Uterus (tissue), 2 donors: ENCODE results near the gene GALR1.

Experiments
- CTCF ChIP-seq, 4 experiments: fragments of 200-600 bp in 2 of 4; fragments of 450-650 bp in 2 of 4; sonication (generic) in 2 of 4; IDR thresholded peaks; one replicate each; pipeline ENCODE4 v1.5.1; 2016 to 2019; ENCODE audit warnings: antibody characterized with exemption in 4 of 4, mild to moderate bottlenecking in 2 of 4, moderate library complexity in 1 of 4
- POLR2A ChIP-seq, 2 donors: fragments of 450-650 bp; IDR thresholded peaks; one replicate each; pipeline ENCODE4 v1.6.1; 2016; ENCODE audit warnings: antibody characterized with exemption in 2 of 2, mild to moderate bottlenecking in 1 of 2, moderate library complexity in 1 of 2

GRCh38 chr18:77298172-77298571, 48.5 kb downstream of the GALR1 start:
- TF ChIP-seq CTCF (IDR thresholded peaks at IDR 0.05) (no peak), POLR2A (IDR thresholded peaks at IDR 0.05) (no peak)
